Coronary artery (tissue), 2 donors: ENCODE data around the gene THSD7B.

Source experiments
- DNase-seq: peaks from one replicate; pipeline ENCODE4 v3.0.0-alpha.2; 2017; ENCODE audit warnings: low spot score
- H3K27ac ChIP-seq, 2 donors: fragments of 200-600 bp; sonication (generic); one replicate each; pipeline ENCODE4 v1.5.1; 2016 to 2019
- H3K4me3 ChIP-seq: fragments of 200-600 bp; sonication (generic); 2 replicates; pipeline ENCODE4 v1.5.1; 2016; ENCODE audit warnings: mild to moderate bottlenecking, moderate library complexity
- TF ChIP-seq, protein P1 (sequence below): fragments of 200-600 bp; sonication (generic); IDR thresholded peaks from one replicate; pipeline ENCODE4 v1.5.1; 2019; ENCODE audit warnings: antibody characterized with exemption

THSD7B gene

DNA sequence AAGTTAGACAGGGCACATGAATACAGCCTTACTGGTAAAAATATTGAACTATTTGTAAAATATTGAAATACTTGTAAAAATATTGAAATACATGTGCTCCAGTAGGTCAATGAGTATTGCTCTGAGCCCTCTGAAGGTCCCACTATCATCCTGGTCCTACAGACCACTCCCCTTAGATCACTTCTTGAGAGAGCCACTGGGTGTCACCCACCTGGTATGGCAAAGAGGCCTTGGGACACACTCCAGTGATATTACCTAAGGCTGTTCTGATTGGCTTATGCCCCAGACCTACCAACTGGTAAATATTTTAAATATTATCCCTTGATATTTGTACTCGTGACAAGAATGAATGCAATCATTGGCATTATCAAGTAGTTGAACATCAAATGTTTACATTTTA, 5.0 kb downstream of the THSD7B start:
- no peak overlapping the region for H3K4me3 ChIP-seq

DNA sequence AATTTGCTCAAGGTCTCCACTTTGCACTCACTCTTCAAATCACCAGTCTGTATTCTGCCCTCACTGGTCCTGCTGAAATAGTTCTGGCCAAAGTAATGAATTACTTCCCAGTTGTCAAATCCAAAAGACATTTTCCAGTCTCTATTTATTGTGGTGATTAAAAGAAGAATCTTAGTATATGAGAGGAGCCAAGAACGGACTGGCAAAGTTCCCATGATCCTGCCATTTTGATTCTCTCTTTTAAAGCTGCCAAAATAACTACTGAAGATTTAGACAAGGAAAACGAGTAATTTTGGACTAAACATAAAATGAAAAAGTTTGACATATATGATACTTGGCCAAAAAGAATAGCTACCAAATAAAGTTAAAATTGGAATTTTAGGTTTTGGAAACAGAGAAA, 12.0 kb downstream of the THSD7B start:
- TF ChIP-seq, protein P1, sequence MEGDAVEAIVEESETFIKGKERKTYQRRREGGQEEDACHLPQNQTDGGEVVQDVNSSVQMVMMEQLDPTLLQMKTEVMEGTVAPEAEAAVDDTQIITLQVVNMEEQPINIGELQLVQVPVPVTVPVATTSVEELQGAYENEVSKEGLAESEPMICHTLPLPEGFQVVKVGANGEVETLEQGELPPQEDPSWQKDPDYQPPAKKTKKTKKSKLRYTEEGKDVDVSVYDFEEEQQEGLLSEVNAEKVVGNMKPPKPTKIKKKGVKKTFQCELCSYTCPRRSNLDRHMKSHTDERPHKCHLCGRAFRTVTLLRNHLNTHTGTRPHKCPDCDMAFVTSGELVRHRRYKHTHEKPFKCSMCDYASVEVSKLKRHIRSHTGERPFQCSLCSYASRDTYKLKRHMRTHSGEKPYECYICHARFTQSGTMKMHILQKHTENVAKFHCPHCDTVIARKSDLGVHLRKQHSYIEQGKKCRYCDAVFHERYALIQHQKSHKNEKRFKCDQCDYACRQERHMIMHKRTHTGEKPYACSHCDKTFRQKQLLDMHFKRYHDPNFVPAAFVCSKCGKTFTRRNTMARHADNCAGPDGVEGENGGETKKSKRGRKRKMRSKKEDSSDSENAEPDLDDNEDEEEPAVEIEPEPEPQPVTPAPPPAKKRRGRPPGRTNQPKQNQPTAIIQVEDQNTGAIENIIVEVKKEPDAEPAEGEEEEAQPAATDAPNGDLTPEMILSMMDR, result no peak
- DNase-seq, result no peak
- Histone ChIP-seq H3K27ac (no peak overlapping the region), H3K4me3 (no peak overlapping the region)

More for the DNA sequence above, 5.0 kb downstream of the THSD7B start:
- TF ChIP-seq, protein P1, result no peak
- no peak for DNase-seq
- no peak overlapping the region for H3K27ac ChIP-seq

DNA sequence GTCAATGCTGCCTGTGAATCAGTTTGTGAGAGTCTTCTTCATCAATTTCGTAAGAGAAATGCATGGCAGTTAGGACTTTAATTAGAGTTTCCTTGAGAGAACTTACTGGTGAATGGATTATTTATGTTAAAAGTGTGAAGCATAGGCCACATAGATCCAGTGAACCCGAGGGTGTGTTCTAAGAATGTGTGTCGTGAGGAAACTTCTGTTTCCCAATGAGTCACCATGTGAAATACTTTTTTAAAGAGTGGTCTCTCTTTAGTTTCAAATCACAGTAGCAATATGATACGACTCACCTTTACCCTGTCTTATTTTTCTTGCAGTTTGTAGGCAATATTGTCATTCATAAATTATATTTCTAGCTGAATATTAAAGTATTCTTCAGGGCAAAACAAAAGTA, 18.5 kb downstream of the THSD7B start:
- no peak for DNase-seq
- Histone ChIP-seq H3K27ac (no peak overlapping the region), H3K4me3 (no peak overlapping the region)
- TF ChIP-seq, protein P1, result no peak

DNA sequence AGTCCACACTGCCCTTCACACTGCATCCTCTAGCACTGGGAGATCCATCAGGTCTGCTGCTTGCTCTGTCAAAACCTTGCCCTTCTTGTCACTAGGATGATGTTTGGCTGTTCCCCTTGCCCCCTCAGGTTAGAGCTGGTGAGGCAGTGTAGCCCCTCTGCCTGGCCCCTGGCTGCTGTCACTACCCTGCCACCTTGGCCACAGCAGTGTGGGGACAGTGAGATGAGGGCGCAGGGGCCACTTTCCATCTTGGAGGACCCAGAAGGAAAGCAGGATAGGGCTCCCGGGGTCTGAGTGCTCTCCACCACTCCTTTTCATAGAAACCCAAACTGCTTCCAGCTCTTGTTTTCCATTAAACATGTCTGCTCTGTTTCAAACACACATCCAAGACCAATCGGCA, 19.9 kb downstream of the THSD7B start:
- no peak overlapping the region for H3K4me3 ChIP-seq
- H3K27ac ChIP-seq, result no peak overlapping the region
- no peak for DNase-seq
- TF ChIP-seq, protein P1, result no peak

DNA sequence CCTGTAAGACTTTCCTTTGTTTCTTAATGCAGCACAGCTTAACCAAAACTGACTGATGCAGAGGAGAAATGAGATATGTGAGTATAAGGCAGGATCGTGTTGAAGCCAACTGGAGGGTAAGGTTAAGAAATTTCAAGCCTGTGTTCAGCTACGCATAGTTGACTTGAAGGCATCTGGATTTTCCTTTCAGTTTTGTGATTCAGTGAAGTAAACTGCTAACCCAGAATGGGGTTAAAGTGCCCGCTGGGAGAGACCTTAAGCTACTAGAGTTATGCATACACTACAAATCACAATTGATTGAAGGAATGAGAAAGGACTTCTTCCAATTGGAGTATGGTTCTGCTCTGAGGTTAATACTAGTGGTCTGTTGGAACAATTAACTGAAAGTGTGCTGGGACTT, 22.6 kb downstream of the THSD7B start:
- no peak for DNase-seq
- Histone ChIP-seq H3K4me3 (no peak overlapping the region), H3K27ac (no peak overlapping the region)
- TF ChIP-seq, protein P1, result no peak

DNA sequence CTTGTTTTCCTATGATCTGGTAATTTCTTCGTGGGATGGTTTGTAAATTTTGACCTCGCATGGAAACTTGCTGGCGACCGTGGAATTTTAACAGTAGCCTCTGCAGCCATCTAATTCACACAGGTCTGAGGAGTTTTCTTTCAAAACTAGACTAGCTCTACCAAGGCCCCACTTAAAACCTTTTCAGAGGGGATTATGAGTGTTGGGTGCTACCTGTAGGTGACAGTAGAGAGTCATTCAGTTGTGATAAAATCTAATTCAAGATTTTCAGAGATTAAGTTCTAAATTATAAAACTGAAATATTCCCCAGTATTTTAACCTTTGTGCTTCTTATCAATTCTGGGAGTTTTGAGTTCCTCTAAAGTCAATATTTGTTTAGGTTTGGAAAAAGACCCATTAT, 31.0 kb downstream of the THSD7B start:
- Histone ChIP-seq H3K4me3 (no peak overlapping the region), H3K27ac (no peak overlapping the region)
- TF ChIP-seq, protein P1, result no peak
- DNase-seq, result no peak

DNA sequence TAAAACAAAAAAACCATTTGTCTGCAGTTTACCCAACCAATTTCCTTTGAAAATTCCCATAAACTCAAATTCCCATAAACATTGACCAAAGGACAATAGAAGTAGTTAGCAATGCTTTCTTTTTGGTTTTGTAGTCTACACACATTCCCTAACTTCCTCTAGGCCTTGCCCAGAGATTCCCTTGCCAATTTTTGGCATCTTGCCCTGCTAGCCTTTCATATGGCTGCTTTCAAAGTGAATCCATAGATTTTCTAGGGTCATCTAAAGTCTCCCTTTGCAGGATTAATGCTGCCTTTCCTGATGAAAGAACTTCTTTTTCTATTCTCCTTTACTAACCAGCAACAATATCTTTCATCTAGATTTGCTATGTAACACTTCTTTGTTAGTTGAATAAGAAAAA, 33.4 kb downstream of the THSD7B start:
- H3K4me3 ChIP-seq, result no peak overlapping the region

More for the DNA sequence above, 33.4 kb downstream of the THSD7B start:
- no peak overlapping the region for H3K27ac ChIP-seq
- TF ChIP-seq, protein P1, result no peak
- DNase-seq, result no peak
